ENCODE results near the gene PARD3.

PARD3 gene

GRCh38 chr10:34615770-34616169 is 199.3 kb downstream of the PARD3 start:
- Histone ChIP-seq H3K36me3 (ENCODE audit: low read length) (no peaks in the 10 kb centered on the region), H3K4me2 (ENCODE audit: low read depth, low read length, poor library complexity, severe bottlenecking) (no peak overlapping the region), H3K9ac (ENCODE audit: low read length) (no peak overlapping the region), H3K9me2 (replicated peaks; ENCODE audit: insufficient read depth, low read length) (no peaks in the 10 kb centered on the region), H3K79me2 (ENCODE audit: insufficient read depth, low read length) (no peaks in the 10 kb centered on the region), H3K4me3 (ENCODE audit: insufficient read depth, low read length, poor library complexity, severe bottlenecking) (no peak overlapping the region), H4K20me1 (ENCODE audit: low read depth, low read length) (no peaks in the 10 kb centered on the region), H2AFZ (ENCODE audit: low read depth, low read length, severe bottlenecking) (no peak overlapping the region), H3F3A (ENCODE audit: insufficient read depth) (no peaks in the 10 kb centered on the region), H3K9me3 (ENCODE audit: insufficient read depth, low read length) (no peaks in the 10 kb centered on the region), H3K27me3 (ENCODE audit: low read length) (no peaks in the 10 kb centered on the region), H3K27ac (ENCODE audit: low read depth, low read length) (no peak overlapping the region)
- TF ChIP-seq CTCF (IDR thresholded peaks at IDR 0.05; ENCODE audit: insufficient read depth, low read length, poor library complexity, severe bottlenecking) (no peak), EZH2phosphoT487 (conservative IDR thresholded peaks at IDR 0.05; ENCODE audit: low read length) (no peak)

- H3K4me2 ChIP-seq (ENCODE audit: low read depth, low read length, poor library complexity, severe bottlenecking), result no peak overlapping the region
- no peaks in the 10 kb centered on the region for H3K9me2 ChIP-seq (replicated peaks; ENCODE audit: insufficient read depth, low read length)
- H3K4me3 ChIP-seq (ENCODE audit: insufficient read depth, low read length, poor library complexity, severe bottlenecking), result no peak overlapping the region
- H2AFZ ChIP-seq (ENCODE audit: low read depth, low read length, severe bottlenecking), result no peak overlapping the region
- TF ChIP-seq CTCF (IDR thresholded peaks at IDR 0.05; ENCODE audit: insufficient read depth, low read length, poor library complexity, severe bottlenecking) (no peak), EZH2phosphoT487 (conservative IDR thresholded peaks at IDR 0.05; ENCODE audit: low read length) (no peak)
- H3K36me3 ChIP-seq (ENCODE audit: low read length), result no peaks in the 10 kb centered on the region
- H3F3A ChIP-seq (ENCODE audit: insufficient read depth), result no peaks in the 10 kb centered on the region
- H3K27ac ChIP-seq (ENCODE audit: low read depth, low read length), result no peak overlapping the region
- no peaks in the 10 kb centered on the region for H3K27me3 ChIP-seq (ENCODE audit: low read length)
- no peaks in the 10 kb centered on the region for H3K79me2 ChIP-seq (ENCODE audit: insufficient read depth, low read length)
- H3K9me3 ChIP-seq (ENCODE audit: insufficient read depth, low read length), result no peaks in the 10 kb centered on the region
- no peaks in the 10 kb centered on the region for H4K20me1 ChIP-seq (ENCODE audit: low read depth, low read length)
- H3K9ac ChIP-seq (ENCODE audit: low read length), result no peak overlapping the region
Observed at GRCh38 chr10:34613491-34613890, 201.6 kb downstream of the PARD3 start.

- Histone ChIP-seq H3K9ac (ENCODE audit: low read length) (no peak overlapping the region), H3K36me3 (ENCODE audit: low read length) (no peaks in the 10 kb centered on the region), H2AFZ (ENCODE audit: low read depth, low read length, severe bottlenecking) (no peak overlapping the region), H4K20me1 (ENCODE audit: low read depth, low read length) (no peaks in the 10 kb centered on the region), H3K79me2 (ENCODE audit: insufficient read depth, low read length) (no peaks in the 10 kb centered on the region), H3K9me2 (replicated peaks; ENCODE audit: insufficient read depth, low read length) (no peaks in the 10 kb centered on the region), H3F3A (ENCODE audit: insufficient read depth) (no peaks in the 10 kb centered on the region), H3K4me3 (ENCODE audit: insufficient read depth, low read length, poor library complexity, severe bottlenecking) (no peak overlapping the region), H3K4me2 (ENCODE audit: low read depth, low read length, poor library complexity, severe bottlenecking) (no peak overlapping the region), H3K9me3 (ENCODE audit: insufficient read depth, low read length) (no peaks in the 10 kb centered on the region), H3K27ac (ENCODE audit: low read depth, low read length) (no peak overlapping the region), H3K27me3 (ENCODE audit: low read length) (no peaks in the 10 kb centered on the region)
- TF ChIP-seq CTCF (IDR thresholded peaks at IDR 0.05; ENCODE audit: insufficient read depth, low read length, poor library complexity, severe bottlenecking) (no peak), EZH2phosphoT487 (conservative IDR thresholded peaks at IDR 0.05; ENCODE audit: low read length) (no peak)
Observed at GRCh38 chr10:34612938-34613337, 202.2 kb downstream of the PARD3 start.
